Peyer's patch (tissue), 4 donors: ENCODE results near the gene NCR1. TPM values are rescaled to one million over a fixed set of nuclear protein-coding genes. Genes with fewer than 3 reads are reported as not detected.

Experiments used
- DNase-seq, 3 donors: peaks; one replicate each; pipeline ENCODE4 v3.0.0-alpha.2; 2017 to 2019
- H3K27ac ChIP-seq, 4 donors: fragments of 200-600 bp; sonication (generic); one replicate each; pipeline ENCODE4 v1.5.1; 2016 to 2019
- H3K27me3 ChIP-seq, 2 donors: fragments of 200-600 bp; sonication (generic); one replicate each; pipeline ENCODE4 v1.5.1; 2019
- H3K36me3 ChIP-seq, 3 donors: fragments of 200-600 bp; sonication (generic); one replicate each; pipeline ENCODE4 v1.5.1; 2016 to 2019
- H3K4me1 ChIP-seq, 4 donors: fragments of 200-600 bp; sonication (generic); one replicate each; pipeline ENCODE4 v1.5.1; 2016 to 2019
- H3K4me3 ChIP-seq, 4 donors: fragments of 200-600 bp; sonication (generic); 1 replicate in 3 of 4; 2 replicates in 1 of 4; pipeline ENCODE4 v1.5.1; 2016 to 2019; ENCODE audit warnings: mild to moderate bottlenecking in 1 of 4
- H3K9me3 ChIP-seq, 4 donors: fragments of 200-600 bp; sonication (generic); one replicate each; pipeline ENCODE4 v1.5.1; 2016 to 2019; ENCODE audit warnings: mild to moderate bottlenecking in 1 of 4
- CTCF ChIP-seq, 6 experiments: fragments of 450-650 bp in 4 of 6; fragments of 200-600 bp in 2 of 6; sonication (generic) in 1 of 6; IDR thresholded peaks; one replicate each; pipeline ENCODE4 v1.5.1; 2017 to 2019; ENCODE audit warnings: antibody characterized with exemption in 6 of 6, mild to moderate bottlenecking in 3 of 6, moderate library complexity in 1 of 6
- POLR2A ChIP-seq, 2 donors: fragments of 450-650 bp; IDR thresholded peaks; one replicate each; pipeline ENCODE4 v1.5.1; 2017; ENCODE audit warnings: antibody characterized with exemption in 2 of 2, mild to moderate bottlenecking in 2 of 2, moderate library complexity in 2 of 2
- total RNA-seq, 4 donors: library from RNA; depleted of rRNA; stranded (reverse); fragments of >200 nt; gene quantifications; one replicate each; pipeline ENCODE4 v1.1.0, GENCODE V29; 2016

NCR1 gene
- total RNA-seq, 4 donors from 2014 or later = 2.1 to 2.7 TPM; not detected in 2

- Histone ChIP-seq H3K4me1 (no peaks in the 10 kb centered on the region), H3K9me3 (no peaks in the 10 kb centered on the region), H3K27me3 (no peaks in the 10 kb centered on the region), H3K36me3 (no peaks in the 10 kb centered on the region), H3K27ac (no peak overlapping the region), H3K4me3 (no peak overlapping the region)
- TF ChIP-seq POLR2A (IDR thresholded peaks at IDR 0.05) (no peak), CTCF (IDR thresholded peaks at IDR 0.05) (no peak)
- DNase-seq = no peak
Measured at GRCh38 chr19:54877471-54877870, 28.5 kb upstream of the NCR1 start.

GRCh38 chr19:54881884-54882283 is 24.1 kb upstream of the NCR1 start:
- Histone ChIP-seq H3K9me3 (no peaks in the 10 kb centered on the region), H3K27me3 (no peaks in the 10 kb centered on the region), H3K4me1 (no peaks in the 10 kb centered on the region), H3K4me3 (no peak overlapping the region), H3K27ac (no peak overlapping the region), H3K36me3 (no peaks in the 10 kb centered on the region)
- DNase-seq = no peak
- TF ChIP-seq CTCF (IDR thresholded peaks at IDR 0.05) (no peak), POLR2A (IDR thresholded peaks at IDR 0.05) (no peak)

- TF ChIP-seq CTCF (IDR thresholded peaks at IDR 0.05) = no peak
- DNase-seq = no peak
- Histone ChIP-seq H3K36me3 (no peaks in the 10 kb centered on the region), H3K4me3 (no peak overlapping the region), H3K27me3 (no peaks in the 10 kb centered on the region), H3K27ac (no peak overlapping the region), H3K9me3 (no peaks in the 10 kb centered on the region), H3K4me1 (no peaks in the 10 kb centered on the region)
Measured at GRCh38 chr19:54882758-54883157, 23.2 kb upstream of the NCR1 start.

GRCh38 chr19:54883228-54883627 is 22.7 kb upstream of the NCR1 start:
- TF ChIP-seq POLR2A (IDR thresholded peaks at IDR 0.05) = no peak
- no peak for TF ChIP-seq CTCF (IDR thresholded peaks at IDR 0.05)
- Histone ChIP-seq H3K27me3 (no peaks in the 10 kb centered on the region), H3K36me3 (no peaks in the 10 kb centered on the region), H3K9me3 (no peaks in the 10 kb centered on the region), H3K4me3 (no peak overlapping the region), H3K4me1 (no peaks in the 10 kb centered on the region), H3K27ac (no peak overlapping the region)
- no peak for DNase-seq

DNA sequence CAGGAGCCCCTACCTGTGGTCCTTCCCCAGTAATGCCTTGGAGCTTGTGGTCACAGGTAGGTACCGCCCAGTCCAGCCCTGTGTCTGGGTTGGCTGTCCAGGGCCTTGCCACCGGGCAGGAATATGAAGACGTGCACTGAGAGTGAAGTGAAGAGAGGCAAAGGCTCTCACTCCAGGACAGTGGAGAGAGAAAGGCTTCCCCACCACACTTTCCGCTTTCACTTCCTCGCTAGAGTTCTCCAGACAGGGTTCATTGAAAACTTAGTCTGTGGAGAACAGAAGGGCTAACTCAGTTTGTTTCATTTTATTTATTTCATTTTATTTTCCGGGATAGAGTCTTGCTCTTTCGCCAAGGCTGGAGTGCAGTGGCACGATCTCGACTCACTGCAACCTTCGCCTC is 17.7 kb upstream of the NCR1 start:
- Histone ChIP-seq H3K36me3 (no peaks in the 10 kb centered on the region), H3K27ac (no peak overlapping the region), H3K4me3 (no peak overlapping the region), H3K9me3 (peaks cover 0 to 3% (median 0%) of the 10 kb centered on the region in 4 donors), H3K27me3 (no peaks in the 10 kb centered on the region), H3K4me1 (no peaks in the 10 kb centered on the region)
- TF ChIP-seq POLR2A (IDR thresholded peaks at IDR 0.05) = no peak
- TF ChIP-seq CTCF (IDR thresholded peaks at IDR 0.05) = no peak
- DNase-seq = no peak

DNA sequence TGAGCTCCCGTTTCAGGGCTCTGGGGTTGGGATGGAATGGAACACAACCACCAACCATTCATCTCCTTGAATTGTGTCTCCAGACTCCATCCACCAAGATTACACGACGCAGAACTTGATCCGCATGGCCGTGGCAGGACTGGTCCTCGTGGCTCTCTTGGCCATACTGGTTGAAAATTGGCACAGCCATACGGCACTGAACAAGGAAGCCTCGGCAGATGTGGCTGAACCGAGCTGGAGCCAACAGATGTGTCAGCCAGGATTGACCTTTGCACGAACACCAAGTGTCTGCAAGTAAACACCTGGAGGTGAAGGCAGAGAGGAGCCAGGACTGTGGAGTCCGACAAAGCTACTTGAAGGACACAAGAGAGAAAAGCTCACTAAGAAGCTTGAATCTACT is 16.4 kb upstream of the NCR1 start:
- DNase-seq = no peak
- TF ChIP-seq CTCF (IDR thresholded peaks at IDR 0.05) (no peak), POLR2A (IDR thresholded peaks at IDR 0.05) (no peak)
- H3K4me1 ChIP-seq = no peaks in the 10 kb centered on the region
- no peaks in the 10 kb centered on the region for H3K27me3 ChIP-seq
- H3K36me3 ChIP-seq = no peaks in the 10 kb centered on the region
- no peak overlapping the region for H3K27ac ChIP-seq
- peaks cover 0 to 3% (median 0%) of the 10 kb centered on the region in 4 donors for H3K9me3 ChIP-seq
- H3K4me3 ChIP-seq = no peak overlapping the region
